GDM1 (cell line): ENCODE data around the gene FAM181A.

ENCODE experiments used
- DNase-seq: peaks from one replicate; lab custom pipeline; 2025; lab: John Stamatoyannopoulos, UW

FAM181A gene

DNA sequence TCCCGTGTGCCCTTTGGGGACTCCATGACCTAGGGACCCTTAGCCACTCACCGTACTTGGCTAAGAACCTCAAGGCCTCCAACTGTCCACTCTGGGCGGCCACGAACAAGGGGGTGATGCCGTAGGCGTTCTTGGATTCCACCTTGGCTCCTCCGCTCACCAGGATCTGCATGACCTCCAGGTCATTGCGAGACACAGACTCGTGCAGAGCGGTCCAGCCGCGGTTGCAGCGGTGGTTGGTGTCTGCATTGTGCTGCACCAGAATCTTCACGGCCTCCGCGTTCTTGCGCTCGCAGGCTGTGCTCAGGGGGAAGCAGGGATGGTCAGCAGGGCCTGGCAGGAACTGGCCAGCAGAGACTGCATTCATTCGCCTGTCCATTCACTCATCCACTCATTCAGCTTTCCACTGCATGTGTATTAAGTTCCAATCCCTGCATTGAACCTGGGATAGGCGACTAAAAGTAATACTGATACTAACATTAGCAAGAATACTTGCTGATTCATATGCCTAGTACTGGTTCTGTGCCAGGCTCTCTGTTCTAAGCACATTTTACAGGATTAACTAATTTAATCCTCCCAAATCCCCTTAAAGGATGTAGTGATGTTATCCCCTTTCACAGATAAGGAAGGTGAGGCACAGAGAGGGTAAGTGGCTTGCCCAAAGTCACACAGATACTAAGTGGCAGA, 23.9 kb downstream of the FAM181A start:
- DNase-seq, result no peak

DNA sequence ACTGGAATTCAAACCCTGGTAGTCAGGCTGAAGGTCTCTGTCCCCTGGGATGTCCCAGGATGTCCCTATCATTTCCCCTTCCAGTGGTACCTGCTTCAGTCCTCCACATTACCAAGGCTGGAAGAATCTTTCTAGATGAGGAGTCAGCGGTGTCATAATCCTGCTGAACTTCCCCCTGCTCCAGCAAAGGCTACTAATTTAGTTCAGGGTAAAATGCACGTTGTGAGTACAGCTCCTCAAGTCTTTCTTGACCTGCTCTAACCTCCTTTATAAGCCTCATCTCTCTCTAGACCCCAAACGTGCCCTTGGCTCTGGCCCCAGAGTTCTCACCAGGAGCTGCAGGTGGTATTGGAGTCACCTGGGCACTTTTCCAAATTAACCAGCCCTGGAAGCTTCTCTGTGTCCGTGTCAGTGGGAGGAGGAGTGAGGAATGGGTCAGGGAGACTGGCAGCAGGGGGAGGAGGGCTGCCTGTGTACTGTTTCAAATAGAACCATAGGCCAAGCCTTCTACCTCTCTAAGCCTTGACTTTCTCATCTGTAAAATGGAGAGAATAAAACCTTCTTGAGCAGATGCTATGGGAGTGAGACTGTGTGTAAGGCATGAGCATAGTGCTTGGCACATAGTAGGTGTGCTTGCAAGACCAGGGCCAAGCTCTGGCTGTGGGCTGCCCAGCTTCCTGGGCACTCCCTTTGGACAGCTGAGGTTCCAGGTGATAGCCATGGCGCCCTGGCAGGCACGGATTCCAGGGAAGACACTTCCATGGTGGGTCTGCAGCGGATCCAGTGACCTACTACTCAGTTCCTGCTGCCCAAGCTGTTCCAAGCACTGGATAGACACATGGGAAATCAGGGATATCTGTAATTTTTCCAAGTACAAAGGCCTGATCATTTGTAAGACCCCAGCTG, 24.7 kb downstream of the FAM181A start:
- no peak for DNase-seq

DNA sequence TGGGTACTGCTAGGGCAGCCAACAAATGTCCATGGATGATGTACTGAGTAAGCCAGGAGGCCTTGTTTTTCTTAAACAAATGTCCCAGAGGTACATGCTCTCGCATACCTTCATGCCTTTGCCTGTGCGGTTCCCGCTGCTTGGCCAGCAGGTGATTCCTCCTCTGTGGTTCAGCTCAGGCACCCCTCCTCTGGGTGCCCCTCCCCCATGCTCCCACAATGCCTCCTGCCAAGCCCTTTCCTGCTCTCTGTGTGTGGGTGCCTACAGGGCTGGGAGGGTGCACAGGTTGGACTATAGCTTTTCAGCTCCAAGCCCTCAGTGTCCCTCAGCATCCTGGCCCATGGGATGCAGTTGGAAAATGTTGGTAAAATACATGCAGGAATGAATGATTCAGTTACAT, 25.7 kb downstream of the FAM181A start:
- no peak for DNase-seq

DNA sequence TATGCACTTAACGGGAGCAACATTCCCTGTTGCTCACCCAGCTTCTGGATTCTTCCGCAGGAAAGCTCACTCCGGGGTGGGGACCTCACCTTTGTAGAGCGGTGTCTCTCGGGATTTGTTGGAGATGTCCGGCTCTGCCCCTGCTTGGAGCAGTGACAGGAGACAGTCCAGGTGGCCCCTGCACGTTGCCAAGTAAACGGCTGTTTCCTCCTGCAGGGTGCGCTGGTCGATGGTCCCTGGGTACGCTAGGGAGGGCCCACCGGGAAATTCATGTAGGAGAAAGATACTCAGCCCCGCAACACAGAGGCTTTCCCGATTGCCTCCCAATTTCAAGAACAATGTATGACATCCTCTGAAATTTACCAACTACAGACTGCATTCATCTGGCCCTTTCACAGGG, 26.1 kb downstream of the FAM181A start:
- DNase-seq, result no peak

DNA sequence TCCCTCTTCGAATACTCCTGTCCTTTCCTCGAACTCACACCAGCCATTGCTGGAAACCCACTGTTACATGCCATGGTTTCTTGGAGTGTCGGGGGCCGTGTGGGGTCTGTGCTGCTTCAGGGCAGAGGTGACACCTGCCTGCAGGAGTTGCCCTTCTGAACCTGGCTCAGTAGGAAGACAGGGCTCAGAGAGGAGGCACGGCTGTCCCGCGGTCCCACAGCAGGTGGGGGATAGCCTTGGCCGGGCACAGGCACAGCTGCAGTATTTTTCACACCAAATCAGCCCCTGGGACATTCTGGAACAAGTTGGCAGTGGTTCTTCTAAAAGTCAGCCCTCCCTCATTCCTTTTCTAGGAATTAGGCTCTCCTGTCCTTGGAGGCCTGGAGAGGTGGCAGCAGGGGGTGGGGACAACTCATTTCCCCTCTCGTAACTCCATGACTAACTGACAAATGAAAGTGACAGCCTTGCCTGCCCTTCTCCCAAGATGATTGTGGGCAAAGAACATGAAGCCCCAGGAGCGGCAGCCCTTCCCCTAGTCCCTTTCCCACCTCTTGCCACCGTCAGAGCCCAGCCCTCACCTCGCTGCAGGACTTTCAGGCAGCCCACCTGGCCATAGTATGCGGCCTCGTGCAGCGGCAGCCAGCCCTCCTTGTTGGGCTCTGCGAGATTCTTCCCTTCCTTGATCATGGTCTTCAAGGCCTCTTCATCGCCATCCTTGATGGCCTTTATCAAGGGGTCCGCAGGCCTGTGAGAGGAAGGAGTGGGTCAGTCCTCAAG, 26.8 kb downstream of the FAM181A start:
- no peak for DNase-seq

DNA sequence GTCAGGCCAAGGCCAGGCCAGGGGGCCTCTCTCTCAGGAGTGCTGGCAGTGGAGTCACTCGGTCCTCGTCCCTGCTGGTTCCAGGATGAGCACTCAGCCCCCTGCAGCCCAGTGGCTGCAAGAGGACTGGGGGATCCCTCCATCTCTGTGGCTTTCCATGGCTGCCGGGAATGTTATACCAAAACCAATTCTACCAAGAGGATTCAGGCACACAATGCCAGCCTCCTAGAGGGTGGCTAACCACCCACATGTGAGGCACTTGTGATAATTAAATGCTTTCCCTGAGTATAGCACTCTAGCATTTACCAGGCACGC, 27.3 kb downstream of the FAM181A start:
- no peak for DNase-seq

DNA sequence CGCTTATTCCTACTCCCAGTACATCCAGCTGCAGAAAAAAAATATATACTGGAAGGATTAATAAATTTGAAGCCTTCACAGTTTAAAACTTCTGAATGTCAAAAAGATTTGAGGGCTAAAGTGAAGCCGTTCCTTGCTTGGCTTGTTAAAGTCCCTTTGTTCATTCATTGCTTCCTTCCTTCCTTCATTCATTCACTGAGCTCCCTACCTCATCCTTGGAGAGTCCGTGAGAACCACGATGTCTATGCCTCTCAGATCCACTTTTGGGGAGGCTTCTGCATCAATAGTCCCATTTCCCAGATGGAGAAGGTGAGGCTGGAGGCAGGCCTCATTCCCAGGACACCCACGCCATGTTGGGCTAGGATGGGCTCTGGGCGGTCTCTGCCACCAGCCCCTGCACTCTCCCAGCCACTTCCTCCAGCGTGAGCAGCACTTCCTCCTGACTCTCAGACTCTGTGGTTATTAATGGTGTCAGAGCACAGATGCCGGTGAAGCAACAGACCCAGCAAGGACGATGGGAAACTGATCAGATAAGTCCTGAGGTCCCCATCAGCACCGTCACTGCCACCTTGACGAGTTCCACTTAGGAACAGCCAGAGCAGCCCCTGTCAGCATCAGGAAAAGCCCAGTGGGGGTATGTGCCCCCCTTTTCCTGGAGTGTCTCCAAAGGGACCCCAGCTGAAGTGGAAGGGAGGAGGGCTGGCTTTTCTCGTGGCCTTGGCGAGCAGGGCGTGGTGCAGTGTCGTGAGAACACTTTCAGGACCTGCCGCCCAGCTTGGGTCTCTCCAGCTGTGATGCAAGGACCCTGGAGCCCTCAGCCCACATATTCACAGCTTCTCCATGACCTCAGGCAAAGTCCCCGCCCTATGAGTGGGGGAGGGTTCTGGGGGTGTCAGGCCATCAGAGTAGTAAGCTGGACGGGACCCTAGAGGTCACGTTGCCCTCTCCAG, 28.0 kb downstream of the FAM181A start:
- peak; percentile 38 for DNase-seq

DNA sequence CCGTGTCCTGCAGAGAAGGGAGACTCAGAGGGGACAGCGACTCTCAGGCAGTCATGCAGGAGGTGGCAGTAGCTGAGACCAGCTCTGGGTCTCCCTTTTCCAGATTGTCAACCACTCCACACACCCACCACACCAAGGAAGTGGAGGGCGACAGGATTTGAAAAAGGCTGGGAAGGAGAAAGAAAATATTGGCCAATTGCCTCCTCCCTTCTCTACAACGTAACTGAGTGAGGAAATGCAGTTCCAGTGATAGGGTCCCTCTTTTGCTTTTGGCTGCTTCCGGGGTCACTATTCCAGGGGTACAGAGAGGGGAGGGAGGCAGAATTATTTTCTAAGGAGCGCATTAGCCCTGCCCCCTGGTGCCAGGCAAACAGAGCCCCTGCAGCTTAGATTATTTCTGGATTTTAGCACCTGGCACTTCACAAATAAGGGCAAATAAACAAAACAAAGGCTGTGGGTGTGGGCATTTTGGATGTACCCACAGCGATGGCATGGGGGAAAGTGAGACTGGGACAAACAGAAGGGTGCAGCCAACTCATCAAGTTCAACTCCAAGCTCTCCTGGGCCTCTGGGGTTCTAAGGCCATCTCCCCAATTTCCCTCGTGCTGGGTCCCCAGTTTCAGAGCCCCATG, 28.8 kb downstream of the FAM181A start:
- no peak for DNase-seq

DNA sequence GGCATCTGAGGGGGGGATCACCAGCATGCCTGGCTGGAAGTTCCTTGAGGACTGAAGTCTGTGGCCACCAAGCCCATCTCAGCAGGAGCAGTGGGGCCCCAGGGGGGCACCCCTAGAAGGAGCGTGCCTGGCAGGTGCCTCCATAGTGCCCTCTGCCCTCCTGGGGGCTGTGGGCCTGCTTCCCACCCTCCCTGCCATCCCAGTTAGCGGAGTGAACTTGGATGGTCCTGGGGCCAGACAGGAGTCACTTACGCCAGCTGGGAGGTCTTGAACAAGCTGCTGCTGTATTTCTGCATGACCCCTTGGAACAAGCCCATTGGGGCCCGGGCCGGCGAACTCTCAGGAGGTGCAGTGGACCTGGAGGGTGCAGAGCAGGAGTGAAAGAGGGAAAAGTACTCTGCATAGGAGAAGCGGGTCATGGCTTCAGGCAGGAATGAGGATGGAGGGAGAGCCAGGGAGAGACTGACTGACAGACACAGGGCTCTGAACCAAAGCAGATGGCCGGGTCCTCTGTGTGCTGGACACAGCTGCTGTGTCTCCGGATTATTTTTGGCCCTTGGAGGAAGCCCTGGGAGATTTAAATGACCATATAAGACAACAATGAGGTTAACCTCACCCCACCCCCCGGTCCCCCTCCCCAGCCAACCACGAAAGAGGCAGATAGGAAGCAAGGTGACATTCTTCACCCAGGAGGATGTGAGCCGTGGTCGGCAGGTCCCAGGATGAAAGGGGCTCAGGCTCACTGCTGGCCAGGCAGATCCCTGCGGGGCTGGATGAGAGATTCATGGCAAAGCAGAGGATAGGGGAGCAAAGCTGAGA, 29.6 kb downstream of the FAM181A start:
- DNase-seq, result no peak

DNA sequence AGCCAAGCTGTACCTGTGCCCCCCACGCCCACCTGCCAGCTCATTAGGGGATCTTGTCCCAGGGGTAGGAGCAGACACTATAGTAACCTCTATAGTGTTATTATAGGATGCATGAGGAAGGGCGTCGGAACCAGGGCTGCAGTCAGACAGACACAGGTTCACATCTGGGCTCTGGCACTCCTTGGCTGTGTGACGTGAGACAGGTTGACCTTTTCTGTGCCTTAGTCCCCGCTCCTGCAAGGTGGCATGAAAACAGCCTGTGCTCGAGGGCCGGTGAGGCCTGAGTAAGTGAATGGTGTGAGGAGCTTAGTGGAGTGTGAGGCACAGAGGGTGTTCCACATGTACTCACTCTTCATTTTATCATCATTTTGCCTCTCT, 30.2 kb downstream of the FAM181A start:
- no peak for DNase-seq

DNA sequence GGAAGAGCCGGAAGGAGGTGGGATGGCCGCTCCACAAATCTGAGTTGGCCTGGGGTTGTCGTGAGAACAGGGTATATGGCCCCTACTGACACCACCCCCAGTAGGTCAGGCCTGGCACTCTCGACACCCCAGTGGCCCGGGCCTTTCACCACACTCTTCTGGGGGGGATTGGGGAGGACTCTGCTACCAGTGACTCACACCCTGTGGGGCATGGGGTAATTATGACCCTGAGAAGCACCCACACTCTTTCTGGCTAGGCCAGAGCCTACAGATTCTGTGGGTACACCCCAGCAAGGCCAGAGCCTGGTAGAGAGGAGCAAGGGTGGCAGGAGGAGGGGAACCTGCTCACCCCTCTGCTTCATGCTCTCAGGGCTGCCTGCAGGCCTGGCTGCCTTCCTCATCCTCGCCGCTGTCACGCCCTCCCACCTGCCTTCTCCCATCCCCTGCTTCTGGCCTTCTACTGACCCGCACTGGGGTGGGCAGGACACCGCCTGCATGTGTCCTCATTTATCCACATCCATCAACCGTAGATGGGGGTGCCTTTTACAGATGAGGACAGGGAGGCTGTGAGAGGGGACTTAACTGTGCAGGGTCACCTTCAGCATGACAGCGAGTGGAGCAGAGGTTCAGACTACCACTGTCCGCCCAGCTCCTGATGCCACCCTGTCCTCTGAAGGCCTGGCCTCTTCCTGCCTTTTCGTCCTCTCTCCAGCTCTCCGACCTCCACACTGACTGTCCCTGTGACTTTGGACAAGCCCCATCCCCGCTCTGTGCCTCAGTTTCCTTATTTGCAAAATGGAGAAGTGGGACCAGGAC, 30.8 kb downstream of the FAM181A start:
- DNase-seq, result no peak

DNA sequence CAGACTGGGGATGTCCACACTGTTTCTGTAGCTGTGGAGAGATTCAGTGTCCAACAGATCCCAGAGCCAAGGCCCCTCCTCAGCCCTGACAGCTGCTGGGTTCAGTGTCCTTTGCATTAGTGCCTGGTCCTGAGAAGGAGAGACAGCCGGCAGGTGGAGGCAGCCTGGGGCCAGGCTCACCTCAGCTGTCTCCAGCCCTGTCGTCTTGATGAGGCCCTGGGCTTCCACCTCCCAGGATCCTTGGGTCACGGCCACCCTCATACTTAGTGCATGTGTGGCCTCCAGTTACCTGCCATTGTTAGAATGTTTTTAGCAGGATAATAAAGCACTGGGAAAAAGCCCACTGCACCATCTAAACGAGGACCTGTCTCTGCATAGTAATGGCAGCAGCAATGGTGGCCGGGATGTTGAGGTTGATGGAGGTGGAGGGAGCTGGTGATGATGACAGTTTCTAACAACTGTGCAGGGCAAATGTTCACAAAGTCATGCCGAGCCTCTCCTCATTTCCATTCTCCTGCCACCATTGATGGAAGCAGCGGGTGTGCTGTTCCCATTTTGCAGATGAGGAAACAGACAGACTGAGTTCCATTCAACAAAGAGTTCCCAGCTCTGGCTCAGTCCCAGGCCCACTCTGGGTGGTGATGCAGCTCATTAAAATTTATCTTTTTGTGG, 31.6 kb downstream of the FAM181A start:
- no peak for DNase-seq

DNA sequence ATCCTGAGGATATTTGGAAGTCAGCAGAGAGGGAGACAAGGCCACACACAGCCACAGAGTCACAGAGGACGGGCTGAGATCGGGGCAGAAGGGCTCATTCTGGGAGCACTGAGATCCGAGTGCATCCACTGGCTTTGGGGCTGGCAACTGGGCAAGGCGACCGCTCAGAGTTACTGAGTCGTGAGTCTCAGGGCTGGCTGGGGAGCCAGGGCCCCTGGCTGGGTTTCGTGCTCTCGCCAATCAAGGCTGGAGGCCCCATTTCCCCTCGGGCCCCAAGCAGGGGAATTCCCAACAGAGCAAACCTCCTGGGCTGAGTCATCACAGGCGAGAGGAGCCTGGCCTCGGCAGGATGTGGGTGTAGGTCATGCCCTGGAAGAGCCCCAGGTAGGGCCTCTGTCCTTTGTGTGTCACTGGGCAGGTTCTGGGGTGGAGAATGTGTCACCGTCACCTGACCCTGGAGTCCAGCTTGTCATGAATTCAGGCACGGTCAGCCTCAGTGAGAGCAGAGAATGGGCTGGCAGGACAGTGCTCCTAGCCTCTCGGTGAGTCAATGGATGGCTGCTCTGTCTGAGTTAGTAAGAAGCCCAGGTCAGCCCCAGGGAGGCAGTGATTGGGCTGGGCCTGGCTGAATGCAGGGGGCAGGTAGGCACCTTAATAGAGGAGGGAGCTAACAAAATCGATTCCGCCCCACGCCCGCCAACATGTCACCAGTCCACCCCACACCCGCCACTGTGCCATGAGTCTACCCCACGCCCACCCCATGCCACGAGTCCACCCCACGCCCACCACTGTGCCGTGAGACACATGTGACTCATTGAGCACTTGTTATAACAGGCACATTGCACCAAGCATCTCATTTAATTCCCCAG, 32.3 kb downstream of the FAM181A start:
- peak; percentile 68 for DNase-seq

DNA sequence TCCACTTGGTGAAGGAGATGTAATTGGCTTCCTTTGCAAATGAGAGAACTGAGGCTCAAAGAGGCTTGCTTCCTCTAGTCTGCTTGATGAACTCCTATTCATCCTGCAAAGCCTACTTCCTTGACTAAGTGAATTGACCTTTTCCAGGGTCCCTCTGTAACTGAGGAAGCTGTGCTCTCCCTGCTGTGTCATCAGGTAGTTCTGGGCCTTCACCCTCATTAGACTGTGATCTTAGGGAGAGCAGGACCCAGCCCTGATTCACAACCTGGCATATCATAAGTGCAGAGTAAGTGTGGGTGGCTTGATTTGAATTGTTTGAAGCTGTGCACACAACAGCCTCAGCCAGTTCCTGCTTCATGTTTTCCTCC, 32.9 kb downstream of the FAM181A start:
- no peak for DNase-seq

DNA sequence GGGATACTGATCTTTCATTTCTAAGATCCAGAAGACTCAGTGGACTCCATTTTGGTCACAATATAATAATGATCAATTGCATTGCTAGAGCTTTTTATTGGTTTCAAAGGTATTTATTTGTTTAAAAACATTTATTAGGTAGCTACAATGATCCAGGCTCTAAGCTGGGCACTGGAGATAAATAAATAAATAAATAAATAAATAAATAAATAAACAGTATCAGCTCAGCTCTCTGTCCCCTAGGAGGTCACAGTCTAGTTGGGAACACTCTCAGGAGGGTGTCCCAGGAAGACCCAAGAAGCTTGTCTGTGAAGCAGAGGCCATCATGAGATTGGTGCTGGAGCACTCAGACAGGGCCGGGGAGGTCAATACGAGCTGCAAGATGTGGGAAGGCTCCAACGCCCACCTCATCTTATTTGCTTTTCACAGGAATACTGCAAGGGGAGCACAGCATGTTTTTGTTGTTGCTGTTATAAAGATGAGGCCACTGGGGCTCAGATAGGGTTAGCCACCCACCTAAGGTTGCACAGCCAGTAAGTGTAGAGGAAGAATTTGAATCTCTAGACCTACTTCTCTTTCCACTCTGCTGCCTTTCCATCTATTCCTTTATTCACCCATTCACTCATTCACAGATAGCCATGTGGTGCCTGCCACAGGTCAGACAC, 33.8 kb downstream of the FAM181A start:
- DNase-seq, result no peak

DNA sequence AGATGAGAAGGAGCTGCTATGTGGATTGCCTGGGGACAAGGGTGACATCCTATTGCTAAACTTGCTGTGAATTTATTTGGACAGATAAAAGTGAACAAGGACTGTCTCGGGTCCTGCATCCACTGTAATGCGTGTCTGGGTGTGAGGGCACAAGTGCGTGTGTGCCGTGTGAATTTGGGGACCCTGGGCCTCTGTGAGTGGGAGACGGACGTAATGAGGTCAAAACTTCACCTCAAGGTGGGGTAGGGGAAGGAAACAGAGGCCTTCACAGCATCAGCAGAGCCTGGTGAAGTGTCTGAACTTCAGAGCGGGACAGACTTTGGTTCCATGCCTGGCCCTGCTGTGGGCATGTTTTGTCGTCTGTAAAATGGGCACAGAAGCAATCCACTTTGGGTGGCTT, 34.5 kb downstream of the FAM181A start:
- no peak for DNase-seq
